Measurements from ENCODE around the gene RBM17. TPM values are rescaled to one million over a fixed set of nuclear protein-coding genes. Genes with fewer than 3 reads are reported as not detected.

RBM17 gene
- total RNA-seq, 1 experiment from 2014 or later: 160 TPM

DNA sequence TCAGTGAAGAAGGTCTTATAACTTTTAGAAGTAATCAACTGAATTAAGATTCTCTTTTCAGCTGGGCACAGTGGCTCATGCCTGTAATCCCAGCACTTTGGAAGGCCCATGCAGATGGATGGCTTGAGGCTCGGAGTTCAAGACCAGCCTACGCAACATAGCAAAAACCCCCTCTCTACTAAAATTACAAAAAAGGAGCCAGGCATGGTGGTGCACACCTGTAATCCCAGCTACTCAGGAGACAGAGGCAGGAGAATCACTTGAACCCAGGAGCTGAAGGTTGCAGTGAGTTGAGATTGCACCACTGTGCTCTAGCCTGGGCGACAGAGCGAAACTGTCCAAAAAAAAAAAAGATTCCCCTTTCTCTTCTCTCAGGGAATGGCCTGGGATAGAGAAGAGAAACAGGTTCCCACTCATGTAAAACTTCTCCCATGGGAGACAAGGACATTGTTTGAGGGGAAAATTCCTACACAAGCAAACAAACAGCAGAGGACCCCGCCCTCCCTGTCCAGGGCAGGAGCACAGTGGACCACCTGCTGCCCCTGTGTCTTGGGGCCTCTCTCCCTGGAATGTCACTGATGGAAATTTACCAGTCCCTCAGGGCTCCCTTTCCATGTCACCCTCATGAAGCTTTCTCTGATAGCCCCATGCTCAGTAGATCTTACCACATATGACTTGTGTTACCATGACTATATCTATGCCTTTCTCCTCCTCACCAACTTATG lies 32.3 kb upstream of the RBM17 start:
- H3K27ac Mint-ChIP-seq: no peak overlapping the region
- no peaks in the 10 kb centered on the region; the same call in 1 of the 2 replicates for H3K27me3 Mint-ChIP-seq (ENCODE audit: low read depth)
- DNase-seq (ENCODE audit: low spot score) (no peak), ATAC-seq (no peak)
- no peaks in the 10 kb centered on the region for H3K9me3 Mint-ChIP-seq
- no peak overlapping the region for H3K4me3 Mint-ChIP-seq
- POLR2A ChIA-PET: no interaction called here
- TF ChIP-seq, protein P1, sequence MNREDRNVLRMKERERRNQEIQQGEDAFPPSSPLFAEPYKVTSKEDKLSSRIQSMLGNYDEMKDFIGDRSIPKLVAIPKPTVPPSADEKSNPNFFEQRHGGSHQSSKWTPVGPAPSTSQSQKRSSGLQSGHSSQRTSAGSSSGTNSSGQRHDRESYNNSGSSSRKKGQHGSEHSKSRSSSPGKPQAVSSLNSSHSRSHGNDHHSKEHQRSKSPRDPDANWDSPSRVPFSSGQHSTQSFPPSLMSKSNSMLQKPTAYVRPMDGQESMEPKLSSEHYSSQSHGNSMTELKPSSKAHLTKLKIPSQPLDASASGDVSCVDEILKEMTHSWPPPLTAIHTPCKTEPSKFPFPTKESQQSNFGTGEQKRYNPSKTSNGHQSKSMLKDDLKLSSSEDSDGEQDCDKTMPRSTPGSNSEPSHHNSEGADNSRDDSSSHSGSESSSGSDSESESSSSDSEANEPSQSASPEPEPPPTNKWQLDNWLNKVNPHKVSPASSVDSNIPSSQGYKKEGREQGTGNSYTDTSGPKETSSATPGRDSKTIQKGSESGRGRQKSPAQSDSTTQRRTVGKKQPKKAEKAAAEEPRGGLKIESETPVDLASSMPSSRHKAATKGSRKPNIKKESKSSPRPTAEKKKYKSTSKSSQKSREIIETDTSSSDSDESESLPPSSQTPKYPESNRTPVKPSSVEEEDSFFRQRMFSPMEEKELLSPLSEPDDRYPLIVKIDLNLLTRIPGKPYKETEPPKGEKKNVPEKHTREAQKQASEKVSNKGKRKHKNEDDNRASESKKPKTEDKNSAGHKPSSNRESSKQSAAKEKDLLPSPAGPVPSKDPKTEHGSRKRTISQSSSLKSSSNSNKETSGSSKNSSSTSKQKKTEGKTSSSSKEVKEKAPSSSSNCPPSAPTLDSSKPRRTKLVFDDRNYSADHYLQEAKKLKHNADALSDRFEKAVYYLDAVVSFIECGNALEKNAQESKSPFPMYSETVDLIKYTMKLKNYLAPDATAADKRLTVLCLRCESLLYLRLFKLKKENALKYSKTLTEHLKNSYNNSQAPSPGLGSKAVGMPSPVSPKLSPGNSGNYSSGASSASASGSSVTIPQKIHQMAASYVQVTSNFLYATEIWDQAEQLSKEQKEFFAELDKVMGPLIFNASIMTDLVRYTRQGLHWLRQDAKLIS (CRISPR knock-in tag; IDR thresholded peaks at IDR 0.05; ENCODE audit: borderline replicate concordance): no peak
- TF ChIP-seq, protein P2, sequence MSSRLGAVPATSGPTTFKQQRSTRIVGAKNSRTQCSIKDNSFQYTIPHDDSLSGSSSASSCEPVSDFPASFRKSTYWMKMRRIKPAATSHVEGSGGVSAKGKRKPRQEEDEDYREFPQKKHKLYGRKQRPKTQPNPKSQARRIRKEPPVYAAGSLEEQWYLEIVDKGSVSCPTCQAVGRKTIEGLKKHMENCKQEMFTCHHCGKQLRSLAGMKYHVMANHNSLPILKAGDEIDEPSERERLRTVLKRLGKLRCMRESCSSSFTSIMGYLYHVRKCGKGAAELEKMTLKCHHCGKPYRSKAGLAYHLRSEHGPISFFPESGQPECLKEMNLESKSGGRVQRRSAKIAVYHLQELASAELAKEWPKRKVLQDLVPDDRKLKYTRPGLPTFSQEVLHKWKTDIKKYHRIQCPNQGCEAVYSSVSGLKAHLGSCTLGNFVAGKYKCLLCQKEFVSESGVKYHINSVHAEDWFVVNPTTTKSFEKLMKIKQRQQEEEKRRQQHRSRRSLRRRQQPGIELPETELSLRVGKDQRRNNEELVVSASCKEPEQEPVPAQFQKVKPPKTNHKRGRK (CRISPR knock-in tag; IDR thresholded peaks at IDR 0.05; ENCODE audit: borderline replicate concordance): no peak
- TF ChIP-seq, protein P3, sequence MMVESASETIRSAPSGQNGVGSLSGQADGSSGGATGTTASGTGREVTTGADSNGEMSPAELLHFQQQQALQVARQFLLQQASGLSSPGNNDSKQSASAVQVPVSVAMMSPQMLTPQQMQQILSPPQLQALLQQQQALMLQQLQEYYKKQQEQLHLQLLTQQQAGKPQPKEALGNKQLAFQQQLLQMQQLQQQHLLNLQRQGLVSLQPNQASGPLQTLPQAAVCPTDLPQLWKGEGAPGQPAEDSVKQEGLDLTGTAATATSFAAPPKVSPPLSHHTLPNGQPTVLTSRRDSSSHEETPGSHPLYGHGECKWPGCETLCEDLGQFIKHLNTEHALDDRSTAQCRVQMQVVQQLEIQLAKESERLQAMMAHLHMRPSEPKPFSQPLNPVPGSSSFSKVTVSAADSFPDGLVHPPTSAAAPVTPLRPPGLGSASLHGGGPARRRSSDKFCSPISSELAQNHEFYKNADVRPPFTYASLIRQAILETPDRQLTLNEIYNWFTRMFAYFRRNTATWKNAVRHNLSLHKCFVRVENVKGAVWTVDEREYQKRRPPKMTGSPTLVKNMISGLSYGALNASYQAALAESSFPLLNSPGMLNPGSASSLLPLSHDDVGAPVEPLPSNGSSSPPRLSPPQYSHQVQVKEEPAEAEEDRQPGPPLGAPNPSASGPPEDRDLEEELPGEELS (CRISPR knock-in tag; IDR thresholded peaks at IDR 0.05): no peak
- TF ChIP-seq MXD4 (CRISPR knock-in tag; IDR thresholded peaks at IDR 0.05; ENCODE audit: borderline replicate concordance) (no peak), TP53 (CRISPR knock-in tag; IDR thresholded peaks at IDR 0.05) (no peak)
- TF ChIP-seq, protein P4, sequence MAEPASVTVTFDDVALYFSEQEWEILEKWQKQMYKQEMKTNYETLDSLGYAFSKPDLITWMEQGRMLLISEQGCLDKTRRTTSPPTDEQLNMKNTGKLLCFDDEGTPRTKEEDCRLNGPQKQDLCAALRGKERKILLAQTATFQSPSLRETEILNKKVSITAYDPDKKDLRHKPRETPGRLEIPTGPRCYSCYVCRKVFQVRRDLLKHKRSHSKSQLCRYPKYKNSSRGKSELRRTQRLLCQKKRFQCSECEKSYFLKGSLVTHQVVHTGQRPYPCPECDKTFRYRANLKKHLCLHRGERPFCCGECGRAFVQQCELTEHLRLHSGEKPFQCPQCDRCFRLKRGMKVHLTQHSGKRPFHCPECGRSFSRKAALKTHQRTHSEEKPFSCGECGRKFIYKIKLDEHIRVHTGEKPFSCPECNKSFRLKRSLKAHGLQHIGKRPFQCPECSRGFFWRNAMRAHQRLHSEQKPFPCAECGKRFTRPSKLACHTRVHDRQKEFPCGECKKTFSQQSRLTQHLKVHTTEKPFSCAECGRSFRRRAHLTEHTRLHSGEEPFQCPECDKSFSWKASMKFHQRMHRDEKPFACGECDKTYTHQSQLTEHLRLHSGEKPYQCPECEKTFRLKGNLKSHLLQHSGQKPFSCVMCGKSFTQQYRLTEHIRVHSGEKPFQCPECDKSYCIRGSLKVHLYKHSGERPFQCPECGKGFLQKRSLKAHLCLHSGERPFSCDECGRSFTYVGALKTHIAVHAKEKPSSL (CRISPR knock-in tag; conservative IDR thresholded peaks at IDR 0.05): no peak
- no peaks in the 10 kb centered on the region for H3K36me3 Mint-ChIP-seq
- CTCF ChIA-PET: interaction anchor here (1.1 kb wide), 1 partner anchor 345 kb away, joined by 3 read pairs; no protein-coding TSS in a partner anchor
- H3K4me1 Mint-ChIP-seq: peaks cover 5% of the 10 kb centered on the region; the same call in 1 of the 2 replicates

DNA sequence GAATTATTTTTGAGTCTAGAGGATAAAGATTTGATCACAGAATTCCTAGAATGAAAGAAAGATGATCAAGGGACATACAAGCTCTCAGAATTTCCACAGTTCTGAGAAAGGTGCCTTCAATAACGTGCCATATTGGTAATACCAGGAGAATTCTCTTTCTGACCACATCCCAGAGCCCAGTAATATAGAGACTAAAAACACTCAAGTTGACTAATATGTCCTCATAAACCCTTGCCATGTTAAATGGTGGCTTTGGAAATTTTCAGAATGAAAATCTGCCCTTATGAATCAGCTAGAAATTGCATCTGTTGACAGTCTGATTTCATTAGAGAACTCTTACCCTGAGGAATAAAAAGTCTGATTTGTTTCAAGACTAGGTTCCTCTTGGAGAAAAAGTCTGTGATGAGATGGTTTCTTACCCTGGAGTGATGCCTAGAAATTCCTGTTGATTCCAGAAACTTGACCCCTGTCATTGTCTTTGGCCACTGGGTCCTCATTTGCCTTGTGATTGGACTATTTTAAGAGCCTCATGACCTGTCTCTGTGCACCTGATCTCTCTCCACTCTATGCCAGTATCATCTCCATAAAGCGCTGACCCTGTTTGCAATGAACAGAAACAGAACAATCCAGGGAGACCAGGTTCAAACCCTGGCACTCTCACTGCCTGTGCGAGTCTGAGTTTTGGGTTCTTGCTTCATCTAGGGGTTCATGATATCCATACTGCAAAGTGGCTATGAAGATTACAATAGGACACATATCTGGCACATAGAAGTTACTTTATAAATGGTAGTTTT lies 30.0 kb upstream of the RBM17 start:
- ChIA-PET CTCF (no interaction called here), POLR2A (no interaction called here)
- ATAC-seq (no peak), DNase-seq (ENCODE audit: low spot score) (no peak)
- no peak overlapping the region for H3K4me3 Mint-ChIP-seq
- H3K27ac Mint-ChIP-seq: no peak overlapping the region
- H3K9me3 Mint-ChIP-seq: no peaks in the 10 kb centered on the region
- no peaks in the 10 kb centered on the region for H3K36me3 Mint-ChIP-seq
- no peaks in the 10 kb centered on the region; the same call in 1 of the 2 replicates for H3K27me3 Mint-ChIP-seq (ENCODE audit: low read depth)
- peaks cover 8% of the 10 kb centered on the region for H3K4me1 Mint-ChIP-seq
- TF ChIP-seq, protein P5, sequence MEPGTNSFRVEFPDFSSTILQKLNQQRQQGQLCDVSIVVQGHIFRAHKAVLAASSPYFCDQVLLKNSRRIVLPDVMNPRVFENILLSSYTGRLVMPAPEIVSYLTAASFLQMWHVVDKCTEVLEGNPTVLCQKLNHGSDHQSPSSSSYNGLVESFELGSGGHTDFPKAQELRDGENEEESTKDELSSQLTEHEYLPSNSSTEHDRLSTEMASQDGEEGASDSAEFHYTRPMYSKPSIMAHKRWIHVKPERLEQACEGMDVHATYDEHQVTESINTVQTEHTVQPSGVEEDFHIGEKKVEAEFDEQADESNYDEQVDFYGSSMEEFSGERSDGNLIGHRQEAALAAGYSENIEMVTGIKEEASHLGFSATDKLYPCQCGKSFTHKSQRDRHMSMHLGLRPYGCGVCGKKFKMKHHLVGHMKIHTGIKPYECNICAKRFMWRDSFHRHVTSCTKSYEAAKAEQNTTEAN (CRISPR knock-in tag; IDR thresholded peaks at IDR 0.05): no peak
- TF ChIP-seq JUN (CRISPR knock-in tag; IDR thresholded peaks at IDR 0.05) (no peak), CBFB (CRISPR knock-in tag; IDR thresholded peaks at IDR 0.05; ENCODE audit: low read depth) (no peak), ZNF263 (CRISPR knock-in tag; IDR thresholded peaks at IDR 0.05; ENCODE audit: low read depth) (no peak), KAT7 (CRISPR knock-in tag; IDR thresholded peaks at IDR 0.05; ENCODE audit: borderline replicate concordance) (no peak), SMAD4 (CRISPR knock-in tag; IDR thresholded peaks at IDR 0.05) (no peak), MYBL2 (CRISPR knock-in tag; IDR thresholded peaks at IDR 0.05) (no peak), GABPB1 (CRISPR knock-in tag; IDR thresholded peaks at IDR 0.05) (no peak)
- TF ChIP-seq, protein P6, sequence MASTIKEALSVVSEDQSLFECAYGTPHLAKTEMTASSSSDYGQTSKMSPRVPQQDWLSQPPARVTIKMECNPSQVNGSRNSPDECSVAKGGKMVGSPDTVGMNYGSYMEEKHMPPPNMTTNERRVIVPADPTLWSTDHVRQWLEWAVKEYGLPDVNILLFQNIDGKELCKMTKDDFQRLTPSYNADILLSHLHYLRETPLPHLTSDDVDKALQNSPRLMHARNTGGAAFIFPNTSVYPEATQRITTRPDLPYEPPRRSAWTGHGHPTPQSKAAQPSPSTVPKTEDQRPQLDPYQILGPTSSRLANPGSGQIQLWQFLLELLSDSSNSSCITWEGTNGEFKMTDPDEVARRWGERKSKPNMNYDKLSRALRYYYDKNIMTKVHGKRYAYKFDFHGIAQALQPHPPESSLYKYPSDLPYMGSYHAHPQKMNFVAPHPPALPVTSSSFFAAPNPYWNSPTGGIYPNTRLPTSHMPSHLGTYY (CRISPR knock-in tag; IDR thresholded peaks at IDR 0.05): no peak
- TF ChIP-seq, protein P7, sequence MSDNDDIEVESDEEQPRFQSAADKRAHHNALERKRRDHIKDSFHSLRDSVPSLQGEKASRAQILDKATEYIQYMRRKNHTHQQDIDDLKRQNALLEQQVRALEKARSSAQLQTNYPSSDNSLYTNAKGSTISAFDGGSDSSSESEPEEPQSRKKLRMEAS (CRISPR knock-in tag; IDR thresholded peaks at IDR 0.05): no peak
- TF ChIP-seq, protein P8, sequence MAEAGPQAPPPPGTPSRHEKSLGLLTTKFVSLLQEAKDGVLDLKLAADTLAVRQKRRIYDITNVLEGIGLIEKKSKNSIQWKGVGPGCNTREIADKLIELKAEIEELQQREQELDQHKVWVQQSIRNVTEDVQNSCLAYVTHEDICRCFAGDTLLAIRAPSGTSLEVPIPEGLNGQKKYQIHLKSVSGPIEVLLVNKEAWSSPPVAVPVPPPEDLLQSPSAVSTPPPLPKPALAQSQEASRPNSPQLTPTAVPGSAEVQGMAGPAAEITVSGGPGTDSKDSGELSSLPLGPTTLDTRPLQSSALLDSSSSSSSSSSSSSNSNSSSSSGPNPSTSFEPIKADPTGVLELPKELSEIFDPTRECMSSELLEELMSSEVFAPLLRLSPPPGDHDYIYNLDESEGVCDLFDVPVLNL (CRISPR knock-in tag; IDR thresholded peaks at IDR 0.05; ENCODE audit: borderline replicate concordance, low read depth): no peak
